HEK293 (cell line): ENCODE results near the gene ADCY1.

Source experiments
- CTCF ChIA-PET: fragments of 350-600 bp; formaldehyde crosslinking; extraction: SDS; loops from one replicate; lab custom pipeline; 2021; ENCODE audit warnings: antibody characterized with exemption; lab: Yijun Ruan, JAX
- POLR2A ChIA-PET: fragments of 300-600 bp; formaldehyde crosslinking; extraction: SDS; loops from one replicate; lab custom pipeline; 2020; ENCODE audit warnings: antibody characterized with exemption, inconsistent platforms; lab: Yijun Ruan, JAX
- H3K27ac ChIP-seq: fragments of 200-500 bp; sonication (Bioruptor generic); 2 replicates; pipeline ENCODE4 v1.5.1; 2014; ENCODE audit warnings: low read depth, low read length, control low read depth, inconsistent platforms; ENCODE audit errors: extremely low read depth
- H3K36me3 ChIP-seq, 2 experiments: fragments of 200-500 bp in 1 of 2; sonication (Bioruptor generic) in 1 of 2; 1 replicate in 1 of 2; 2 replicates in 1 of 2; pipeline ENCODE4 v1.5.1; 2014 to 2017; ENCODE audit warnings: inconsistent platforms in 2 of 2, low read length in 2 of 2; ENCODE audit not compliant: control insufficient read depth in 2 of 2, insufficient read depth in 1 of 2
- H3K4me1 ChIP-seq: fragments of 200-500 bp; sonication (Bioruptor generic); 2 replicates; pipeline ENCODE4 v1.5.1; 2014; ENCODE audit warnings: mild to moderate bottlenecking, low read length, inconsistent platforms; ENCODE audit not compliant: control insufficient read depth, insufficient read depth
- H3K4me3 ChIP-seq: 2 replicates; pipeline ENCODE4 v1.5.1; 2011; ENCODE audit warnings: low read depth, mild to moderate bottlenecking, control low read depth, low read length, moderate library complexity
- H3K9me3 ChIP-seq: fragments of 200-500 bp; sonication (Bioruptor generic); 2 replicates; pipeline ENCODE4 v1.5.1; 2014; ENCODE audit warnings: low read depth, low read length, inconsistent platforms; ENCODE audit not compliant: control insufficient read depth, insufficient read depth
- GLIS2 ChIP-seq: fragments of 450-650 bp; formaldehyde crosslinking; IDR thresholded peaks from 2 replicates; pipeline ENCODE4 v1.5.1; 2016; ENCODE audit warnings: missing biosample characterization, missing genetic modification characterization
- HOXD13 ChIP-seq: sonication (generic); formaldehyde crosslinking; IDR thresholded peaks from 2 replicates; pipeline ENCODE4 v1.8.0; 2022; ENCODE audit warnings: missing genetic modification reagents, borderline replicate concordance
- OVOL3 ChIP-seq: fragments of 450-650 bp; formaldehyde crosslinking; IDR thresholded peaks from 2 replicates; pipeline ENCODE4 v1.5.1; 2016; ENCODE audit warnings: missing biosample characterization, missing genetic modification characterization
- ZBTB17 ChIP-seq: fragments of 450-650 bp; formaldehyde crosslinking; IDR thresholded peaks from 2 replicates; pipeline ENCODE4 v1.5.1; 2016; ENCODE audit warnings: missing biosample characterization, missing genetic modification characterization
- ZBTB44 ChIP-seq: fragments of 450-650 bp; IDR thresholded peaks from 2 replicates; pipeline ENCODE4 v1.5.1; 2018; ENCODE audit warnings: missing biosample characterization, mild to moderate bottlenecking, missing genetic modification characterization
- ZBTB48 ChIP-seq: fragments of 450-650 bp; formaldehyde crosslinking; IDR thresholded peaks from 2 replicates; pipeline ENCODE4 v1.5.1; 2016; ENCODE audit warnings: missing biosample characterization, missing genetic modification characterization
- ZBTB6 ChIP-seq: fragments of 450-650 bp; formaldehyde crosslinking; IDR thresholded peaks from 2 replicates; pipeline ENCODE4 v1.5.1; 2017; ENCODE audit warnings: missing biosample characterization, missing genetic modification characterization
- ZNF223 ChIP-seq: fragments of 450-650 bp; formaldehyde crosslinking; IDR thresholded peaks from 2 replicates; pipeline ENCODE4 v1.5.1; 2016; ENCODE audit warnings: missing biosample characterization, missing genetic modification characterization
- ZNF280C ChIP-seq: fragments of 450-650 bp; formaldehyde crosslinking; IDR thresholded peaks from 2 replicates; pipeline ENCODE4 v1.5.1; 2016; ENCODE audit warnings: missing biosample characterization, missing genetic modification characterization
- ZNF335 ChIP-seq: fragments of 450-650 bp; formaldehyde crosslinking; conservative IDR thresholded peaks from 2 replicates; pipeline ENCODE4 v1.5.1; 2016; ENCODE audit warnings: missing biosample characterization, missing genetic modification characterization
- ZNF354C ChIP-seq: fragments of 450-650 bp; formaldehyde crosslinking; IDR thresholded peaks from 2 replicates; pipeline ENCODE4 v1.5.1; 2016; ENCODE audit warnings: missing biosample characterization, missing genetic modification characterization, low read depth, borderline replicate concordance
- ZNF404 ChIP-seq: fragments of 450-650 bp; formaldehyde crosslinking; IDR thresholded peaks from 2 replicates; pipeline ENCODE4 v1.5.1; 2017; ENCODE audit warnings: missing biosample characterization, missing genetic modification characterization
- ZNF416 ChIP-seq: fragments of 450-650 bp; formaldehyde crosslinking; IDR thresholded peaks from 2 replicates; pipeline ENCODE4 v1.5.1; 2016; ENCODE audit warnings: missing biosample characterization, missing genetic modification characterization
- ZNF548 ChIP-seq: fragments of 450-650 bp; formaldehyde crosslinking; IDR thresholded peaks from 2 replicates; pipeline ENCODE4 v1.5.1; 2016; ENCODE audit warnings: missing biosample characterization, missing genetic modification characterization
- ZNF555 ChIP-seq: fragments of 450-650 bp; formaldehyde crosslinking; conservative IDR thresholded peaks from 2 replicates; pipeline ENCODE4 v1.5.1; 2017; ENCODE audit warnings: missing biosample characterization, mild to moderate bottlenecking, missing genetic modification characterization, inconsistent platforms
- ZNF561 ChIP-seq: fragments of 450-650 bp; IDR thresholded peaks from 2 replicates; pipeline ENCODE4 v1.5.1; 2018; ENCODE audit warnings: missing biosample characterization, missing genetic modification characterization, borderline replicate concordance
- ZNF580 ChIP-seq: fragments of 450-650 bp; formaldehyde crosslinking; IDR thresholded peaks from 2 replicates; pipeline ENCODE4 v1.5.1; 2016; ENCODE audit warnings: missing biosample characterization, missing genetic modification characterization
- ZNF596 ChIP-seq: fragments of 450-650 bp; IDR thresholded peaks from 2 replicates; pipeline ENCODE4 v1.5.0; 2018; ENCODE audit warnings: missing biosample characterization, mild to moderate bottlenecking, missing genetic modification characterization, moderate library complexity
- ZNF664 ChIP-seq: fragments of 450-650 bp; formaldehyde crosslinking; IDR thresholded peaks from 2 replicates; pipeline ENCODE4 v1.5.1; 2016; ENCODE audit warnings: missing biosample characterization, missing genetic modification characterization
- ZNF830 ChIP-seq: fragments of 450-650 bp; IDR thresholded peaks from 2 replicates; pipeline ENCODE4 v1.5.0; 2018; ENCODE audit warnings: missing biosample characterization, missing genetic modification characterization, low read depth, mild to moderate bottlenecking, moderate library complexity
- ZSCAN18 ChIP-seq: fragments of 450-650 bp; formaldehyde crosslinking; IDR thresholded peaks from 2 replicates; pipeline ENCODE4 v1.5.1; 2016; ENCODE audit warnings: missing biosample characterization, missing genetic modification characterization
- TF ChIP-seq, protein P1 (sequence below): fragments of 450-650 bp; formaldehyde crosslinking; IDR thresholded peaks from 2 replicates; pipeline ENCODE4 v1.5.1; 2016; ENCODE audit warnings: missing biosample characterization, missing genetic modification characterization
- TF ChIP-seq, protein P2 (sequence below): fragments of 450-650 bp; formaldehyde crosslinking; IDR thresholded peaks from 2 replicates; pipeline ENCODE4 v1.5.1; 2017; ENCODE audit warnings: missing biosample characterization, missing genetic modification characterization

Gene ADCY1

GRCh38 chr7:45580053-45580872 lies 6.1 kb downstream of the ADCY1 start:
- H3K36me3 ChIP-seq, result no peaks in the 10 kb centered on the region
- no peaks in the 10 kb centered on the region for H3K9me3 ChIP-seq
- POLR2A ChIA-PET, result no interaction called here
- no peak overlapping the region for H3K27ac ChIP-seq
- no peak overlapping the region for H3K4me3 ChIP-seq
- TF ChIP-seq ZSCAN18 (tag by site-specific recombination), result no peak
- TF ChIP-seq ZNF548, result no peak
- no peak for TF ChIP-seq ZNF830
- TF ChIP-seq, protein P1, sequence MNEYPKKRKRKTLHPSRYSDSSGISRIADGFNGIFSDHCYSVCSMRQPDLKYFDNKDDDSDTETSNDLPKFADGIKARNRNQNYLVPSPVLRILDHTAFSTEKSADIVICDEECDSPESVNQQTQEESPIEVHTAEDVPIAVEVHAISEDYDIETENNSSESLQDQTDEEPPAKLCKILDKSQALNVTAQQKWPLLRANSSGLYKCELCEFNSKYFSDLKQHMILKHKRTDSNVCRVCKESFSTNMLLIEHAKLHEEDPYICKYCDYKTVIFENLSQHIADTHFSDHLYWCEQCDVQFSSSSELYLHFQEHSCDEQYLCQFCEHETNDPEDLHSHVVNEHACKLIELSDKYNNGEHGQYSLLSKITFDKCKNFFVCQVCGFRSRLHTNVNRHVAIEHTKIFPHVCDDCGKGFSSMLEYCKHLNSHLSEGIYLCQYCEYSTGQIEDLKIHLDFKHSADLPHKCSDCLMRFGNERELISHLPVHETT (tag by site-specific recombination), result no peak
- no peak for TF ChIP-seq ZNF561 (tag by site-specific recombination)
- no peak for TF ChIP-seq ZNF416 (tag by site-specific recombination)
- TF ChIP-seq ZNF223 (tag by site-specific recombination), result no peak
- CTCF ChIA-PET, result interaction anchor here (0.7 to 1.2 kb wide), 2 partner anchors 59 to 412 kb away, joined by 3 read pairs; no protein-coding TSS in a partner anchor
- peaks cover 2% of the 10 kb centered on the region; the same call in 1 of the 2 replicates for H3K4me1 ChIP-seq

DNA sequence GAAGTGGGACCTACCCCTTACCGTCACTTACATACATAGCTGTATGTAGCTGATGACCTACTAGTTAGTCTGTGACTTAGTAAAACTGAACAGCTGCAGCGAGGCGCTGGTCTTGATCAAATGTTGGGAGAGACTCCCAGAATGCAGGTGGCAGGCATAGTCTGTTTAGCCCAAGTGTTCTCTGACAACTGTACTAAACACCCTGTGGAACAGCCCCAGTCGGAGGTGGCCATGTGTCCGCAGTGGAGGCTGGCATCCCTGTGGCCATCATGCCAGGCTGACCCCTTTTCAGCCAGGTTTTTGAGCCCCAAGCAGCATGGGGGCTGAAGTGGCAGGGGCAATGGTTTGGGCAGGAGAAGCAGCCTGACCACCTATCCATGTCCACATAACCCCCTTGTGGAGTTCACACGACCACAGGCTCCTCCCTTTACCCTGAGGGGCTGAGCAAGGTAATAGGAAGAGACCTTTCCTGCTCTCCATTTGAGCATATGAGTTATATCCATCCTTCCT lies 7.2 kb downstream of the ADCY1 start:
- H3K36me3 ChIP-seq, result no peaks in the 10 kb centered on the region
- no peak overlapping the region for H3K4me3 ChIP-seq
- no peak overlapping the region for H3K27ac ChIP-seq
- ChIA-PET POLR2A (no interaction called here), CTCF (interaction anchor here (0.7 to 1.2 kb wide), 3 partner anchors 57 to 413 kb away, joined by 3 read pairs; no protein-coding TSS in a partner anchor)
- H3K4me1 ChIP-seq, result no peaks in the 10 kb centered on the region
- no peaks in the 10 kb centered on the region for H3K9me3 ChIP-seq
- no peak for TF ChIP-seq GLIS2 (tag by site-specific recombination)
- no peak for TF ChIP-seq ZNF280C
- TF ChIP-seq OVOL3, result no peak
- TF ChIP-seq, protein P2, sequence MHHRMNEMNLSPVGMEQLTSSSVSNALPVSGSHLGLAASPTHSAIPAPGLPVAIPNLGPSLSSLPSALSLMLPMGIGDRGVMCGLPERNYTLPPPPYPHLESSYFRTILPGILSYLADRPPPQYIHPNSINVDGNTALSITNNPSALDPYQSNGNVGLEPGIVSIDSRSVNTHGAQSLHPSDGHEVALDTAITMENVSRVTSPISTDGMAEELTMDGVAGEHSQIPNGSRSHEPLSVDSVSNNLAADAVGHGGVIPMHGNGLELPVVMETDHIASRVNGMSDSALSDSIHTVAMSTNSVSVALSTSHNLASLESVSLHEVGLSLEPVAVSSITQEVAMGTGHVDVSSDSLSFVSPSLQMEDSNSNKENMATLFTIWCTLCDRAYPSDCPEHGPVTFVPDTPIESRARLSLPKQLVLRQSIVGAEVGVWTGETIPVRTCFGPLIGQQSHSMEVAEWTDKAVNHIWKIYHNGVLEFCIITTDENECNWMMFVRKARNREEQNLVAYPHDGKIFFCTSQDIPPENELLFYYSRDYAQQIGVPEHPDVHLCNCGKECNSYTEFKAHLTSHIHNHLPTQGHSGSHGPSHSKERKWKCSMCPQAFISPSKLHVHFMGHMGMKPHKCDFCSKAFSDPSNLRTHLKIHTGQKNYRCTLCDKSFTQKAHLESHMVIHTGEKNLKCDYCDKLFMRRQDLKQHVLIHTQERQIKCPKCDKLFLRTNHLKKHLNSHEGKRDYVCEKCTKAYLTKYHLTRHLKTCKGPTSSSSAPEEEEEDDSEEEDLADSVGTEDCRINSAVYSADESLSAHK, result no peak
- TF ChIP-seq ZNF664 (tag by site-specific recombination), result no peak
- no peak for TF ChIP-seq ZNF580
- TF ChIP-seq ZNF335 (tag by site-specific recombination), result no peak
- no peak for TF ChIP-seq ZBTB17 (tag by site-specific recombination)
- no peak for TF ChIP-seq HOXD13 (CRISPR knock-in tag)
- no peak for TF ChIP-seq ZNF596 (tag by site-specific recombination)
- TF ChIP-seq ZBTB44 (tag by site-specific recombination), result no peak
- no peak for TF ChIP-seq ZBTB48 (tag by site-specific recombination)
- TF ChIP-seq ZNF354C (tag by site-specific recombination), result no peak
- no peak for TF ChIP-seq ZNF404 (tag by site-specific recombination)
- no peak for TF ChIP-seq ZBTB6
- TF ChIP-seq ZNF555 (tag by site-specific recombination), result no peak
